ENCODE results near the gene ZFHX3. TPM values are rescaled to one million over a fixed set of nuclear protein-coding genes. Genes with fewer than 3 reads are reported as not detected.

The ZFHX3 gene
- total and polyA plus RNA-seq, 2 donors from 2014 or later, result 2.3 to 29.3 TPM

GRCh38 chr16:72924927-72925630 lies 122.8 kb downstream of the ZFHX3 start:
- intact Hi-C loops (cut with DNase I), result no loop called here
- H3K27me3 ChIP-seq (ENCODE audit: control insufficient read depth, insufficient read depth, low read length), result no peaks in the 10 kb centered on the region
- H3K4me1 ChIP-seq (ENCODE audit: control insufficient read depth in 2 of 3, insufficient read depth in 2 of 3, low read depth in 1 of 3, low read length in 3 of 3), result peaks cover 0 to 8% (median 3%) of the 10 kb centered on the region in 3 donors
- no peaks in the 10 kb centered on the region for H3K9me3 ChIP-seq (ENCODE audit: control insufficient read depth in 2 of 3, insufficient read depth in 1 of 3, low read length in 3 of 3)
- H3K27ac ChIP-seq (ENCODE audit: low read depth in 2 of 2, low read length in 2 of 2), result no peak overlapping the region
- H3K9ac ChIP-seq (ENCODE audit: low read length in 3 of 3), result no peak overlapping the region
- DNase-seq (no peak), FAIRE-seq (no peak)
- no peak overlapping the region for H3K4me3 ChIP-seq (ENCODE audit: low read length in 3 of 3)
- no peak for TF ChIP-seq CTCF (IDR thresholded peaks at IDR 0.05; ENCODE audit: borderline replicate concordance, extremely low read depth, insufficient read depth)
- no peaks in the 10 kb centered on the region for H3K36me3 ChIP-seq (ENCODE audit: control insufficient read depth in 2 of 3, insufficient read depth in 3 of 3, low read length in 3 of 3)

GRCh38 chr16:72924537-72924926 lies 123.4 kb downstream of the ZFHX3 start:
- Histone ChIP-seq H3K36me3 (ENCODE audit: control insufficient read depth in 2 of 3, insufficient read depth in 3 of 3, low read length in 3 of 3) (no peaks in the 10 kb centered on the region), H3K9ac (ENCODE audit: low read length in 3 of 3) (no peak overlapping the region), H3K27me3 (ENCODE audit: control insufficient read depth, insufficient read depth, low read length) (no peaks in the 10 kb centered on the region), H3K4me3 (ENCODE audit: low read length in 3 of 3) (no peak overlapping the region), H3K9me3 (ENCODE audit: control insufficient read depth in 2 of 3, insufficient read depth in 1 of 3, low read length in 3 of 3) (no peaks in the 10 kb centered on the region), H3K27ac (ENCODE audit: low read depth in 2 of 2, low read length in 2 of 2) (no peak overlapping the region), H3K4me1 (ENCODE audit: control insufficient read depth in 2 of 3, insufficient read depth in 2 of 3, low read depth in 1 of 3, low read length in 3 of 3) (peaks cover 0 to 8% (median 3%) of the 10 kb centered on the region in 3 donors)
- FAIRE-seq (no peak), DNase-seq (no peak)
- intact Hi-C loops (cut with DNase I), result no loop called here
- TF ChIP-seq CTCF (IDR thresholded peaks at IDR 0.05; ENCODE audit: borderline replicate concordance, extremely low read depth, insufficient read depth), result no peak

GRCh38 chr16:72923757-72924156 lies 124.2 kb downstream of the ZFHX3 start:
- Histone ChIP-seq H3K9me3 (ENCODE audit: control insufficient read depth in 2 of 3, insufficient read depth in 1 of 3, low read length in 3 of 3) (no peaks in the 10 kb centered on the region), H3K9ac (ENCODE audit: low read length in 3 of 3) (no peak overlapping the region), H3K4me3 (ENCODE audit: low read length in 3 of 3) (no peak overlapping the region), H3K27me3 (ENCODE audit: control insufficient read depth, insufficient read depth, low read length) (no peaks in the 10 kb centered on the region), H3K36me3 (ENCODE audit: control insufficient read depth in 2 of 3, insufficient read depth in 3 of 3, low read length in 3 of 3) (no peaks in the 10 kb centered on the region), H3K4me1 (ENCODE audit: control insufficient read depth in 2 of 3, insufficient read depth in 2 of 3, low read depth in 1 of 3, low read length in 3 of 3) (peaks cover 0 to 8% (median 3%) of the 10 kb centered on the region in 3 donors), H3K27ac (ENCODE audit: low read depth in 2 of 2, low read length in 2 of 2) (no peak overlapping the region)
- no peak for FAIRE-seq
- intact Hi-C loops (cut with DNase I), result no loop called here
- TF ChIP-seq CTCF (IDR thresholded peaks at IDR 0.05; ENCODE audit: borderline replicate concordance, extremely low read depth, insufficient read depth), result no peak
- DNase-seq, result no peak

Measured in kidney (tissue), 14 donors.